ENCODE data around the gene NT5C2.
"Not testable (repeated sequence)": the region's sequence is repeated elsewhere in the genome, so short reads cannot be mapped to it uniquely, and the experiment has no call there.

NT5C2 gene

GRCh38 chr10:103193107-103193819, at the start of gene NT5C2:
NT5C2 (minus strand) TSS chr10:103193272; CDS start chr10:103174958, 18,314 bp downstream.
- DNase-seq, result peak; percentile 64

GRCh38 chr10:103241262-103242011, 48.4 kb upstream of the NT5C2 start:
- DNase-seq, result peak; percentile 2

- no peak for DNase-seq
Observed at GRCh38 chr10:103238506-103239252, 45.6 kb upstream of the NT5C2 start.

GRCh38 chr10:103235775-103236174, 42.7 kb upstream of the NT5C2 start:
- no peak for DNase-seq

- no peak for DNase-seq
Observed at GRCh38 chr10:103232772-103233488, 39.9 kb upstream of the NT5C2 start.

GRCh38 chr10:103232131-103232673, 39.1 kb upstream of the NT5C2 start:
- no peak for DNase-seq

- DNase-seq, result no peak
Observed at GRCh38 chr10:103231047-103231551, 38.0 kb upstream of the NT5C2 start.

GRCh38 chr10:103227416-103227815, 34.3 kb upstream of the NT5C2 start:
- DNase-seq, result no peak

GRCh38 chr10:103225939-103226338, 32.9 kb upstream of the NT5C2 start:
- DNase-seq, result no peak

- DNase-seq, result not testable (repeated sequence)
Observed at GRCh38 chr10:103224721-103225120, 31.6 kb upstream of the NT5C2 start.

- no peak for DNase-seq
Observed at GRCh38 chr10:103224133-103224532, 31.1 kb upstream of the NT5C2 start.

GRCh38 chr10:103216362-103216761, 23.3 kb upstream of the NT5C2 start:
- DNase-seq, result not testable (repeated sequence)

- DNase-seq, result no peak
Observed at GRCh38 chr10:103215601-103216000, 22.5 kb upstream of the NT5C2 start.

GRCh38 chr10:103210262-103210661, 17.2 kb upstream of the NT5C2 start:
- not testable (repeated sequence) for DNase-seq

- not testable (repeated sequence) for DNase-seq
Observed at GRCh38 chr10:103207643-103208042, 14.6 kb upstream of the NT5C2 start.

- DNase-seq, result no peak
Observed at GRCh38 chr10:103207141-103207540, 14.1 kb upstream of the NT5C2 start.

- not testable (repeated sequence) for DNase-seq
Observed at GRCh38 chr10:103206715-103207114, 13.6 kb upstream of the NT5C2 start.

- DNase-seq, result not testable (repeated sequence)
Observed at GRCh38 chr10:103205401-103205800, 12.3 kb upstream of the NT5C2 start.

- no peak for DNase-seq
Observed at GRCh38 chr10:103204353-103205255, 11.5 kb upstream of the NT5C2 start.

- no peak for DNase-seq
Observed at GRCh38 chr10:103203466-103203865, 10.4 kb upstream of the NT5C2 start.

GRCh38 chr10:103202319-103202718, 9.2 kb upstream of the NT5C2 start:
- no peak for DNase-seq
